ENCODE results near the gene CDX2.

DNA sequence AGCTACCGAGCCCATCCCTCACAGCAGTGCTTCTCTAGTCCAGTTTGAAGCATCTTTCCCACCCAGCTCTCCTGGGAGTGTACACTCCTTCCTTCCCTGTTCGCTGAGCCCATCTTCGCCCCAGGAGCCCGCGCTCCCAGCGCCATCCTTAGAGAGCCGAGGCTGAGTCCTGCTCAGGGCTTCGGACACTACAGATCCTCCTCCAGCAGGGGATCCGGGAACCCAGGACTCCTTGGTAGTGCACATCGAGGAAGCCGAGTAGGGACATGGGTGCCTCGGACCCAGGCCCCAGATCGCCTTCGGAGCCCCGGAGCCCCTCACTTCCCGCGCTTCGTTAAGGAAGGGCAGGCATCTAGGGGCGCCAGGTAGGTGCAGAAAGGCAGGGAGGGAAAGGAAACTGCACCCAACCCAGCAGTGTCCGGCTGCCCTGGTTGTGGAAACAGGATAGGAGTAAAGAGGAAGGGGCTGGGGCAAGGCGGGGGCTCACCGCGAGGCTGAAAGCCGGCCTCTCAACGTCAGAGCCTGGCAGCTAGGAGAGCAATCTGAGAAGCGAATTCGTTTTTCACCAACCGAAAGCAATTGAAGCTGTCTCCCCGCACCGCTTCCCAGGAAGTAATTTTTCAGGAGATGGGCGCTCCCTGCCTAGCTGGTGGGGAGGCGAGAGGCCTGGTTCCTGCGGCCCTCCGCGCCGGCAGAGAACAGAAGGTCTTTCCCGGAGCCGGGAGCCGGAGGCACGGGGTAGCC lies 48.3 kb downstream of the CDX2 start:
- TF ChIP-seq, protein P1, sequence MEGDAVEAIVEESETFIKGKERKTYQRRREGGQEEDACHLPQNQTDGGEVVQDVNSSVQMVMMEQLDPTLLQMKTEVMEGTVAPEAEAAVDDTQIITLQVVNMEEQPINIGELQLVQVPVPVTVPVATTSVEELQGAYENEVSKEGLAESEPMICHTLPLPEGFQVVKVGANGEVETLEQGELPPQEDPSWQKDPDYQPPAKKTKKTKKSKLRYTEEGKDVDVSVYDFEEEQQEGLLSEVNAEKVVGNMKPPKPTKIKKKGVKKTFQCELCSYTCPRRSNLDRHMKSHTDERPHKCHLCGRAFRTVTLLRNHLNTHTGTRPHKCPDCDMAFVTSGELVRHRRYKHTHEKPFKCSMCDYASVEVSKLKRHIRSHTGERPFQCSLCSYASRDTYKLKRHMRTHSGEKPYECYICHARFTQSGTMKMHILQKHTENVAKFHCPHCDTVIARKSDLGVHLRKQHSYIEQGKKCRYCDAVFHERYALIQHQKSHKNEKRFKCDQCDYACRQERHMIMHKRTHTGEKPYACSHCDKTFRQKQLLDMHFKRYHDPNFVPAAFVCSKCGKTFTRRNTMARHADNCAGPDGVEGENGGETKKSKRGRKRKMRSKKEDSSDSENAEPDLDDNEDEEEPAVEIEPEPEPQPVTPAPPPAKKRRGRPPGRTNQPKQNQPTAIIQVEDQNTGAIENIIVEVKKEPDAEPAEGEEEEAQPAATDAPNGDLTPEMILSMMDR (IDR thresholded peaks at IDR 0.05), result no peak
- TF ChIP-seq POLR2AphosphoS5 (IDR thresholded peaks at IDR 0.05), result no peak
- TF ChIP-seq POLR2A (IDR thresholded peaks at IDR 0.05), result no peak
- TF ChIP-seq EP300 (IDR thresholded peaks at IDR 0.05), result no peak
